GM18867 (cell line): ENCODE results near the gene KARS1.

ENCODE experiments used
- ATAC-seq: cut with Tn5 transposase; IDR thresholded peaks from one replicate; pipeline ENCODE4 v1.9.1; 2021; ENCODE audit warnings: mild to moderate bottlenecking, moderate library complexity; ENCODE audit not compliant: unreplicated experiment

KARS1 gene

DNA sequence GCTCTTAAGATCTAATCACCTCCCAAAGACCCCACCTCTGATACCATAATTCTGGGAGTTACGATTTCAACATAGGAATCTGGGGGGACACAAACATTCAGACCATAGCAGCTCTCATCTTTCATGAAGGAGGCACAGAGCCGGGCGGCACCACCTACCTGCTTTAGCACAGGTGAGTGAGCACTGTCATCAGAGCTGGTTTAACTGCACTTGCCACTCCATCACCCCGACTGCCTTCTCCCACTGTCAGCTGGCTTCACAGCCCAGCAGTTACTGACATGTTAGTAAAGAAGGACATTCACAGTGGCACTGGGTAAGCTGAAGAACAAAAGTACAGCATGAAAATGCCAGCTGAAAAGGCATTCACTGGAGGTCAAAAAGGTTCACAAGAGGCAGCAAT is 58.7 kb downstream of the KARS1 start:
- ATAC-seq: no peak

GRCh38 chr16:75584108-75584507 is 63.4 kb downstream of the KARS1 start:
- peak; percentile 73 for ATAC-seq

GRCh38 chr16:75579281-75579834 is 68.1 kb downstream of the KARS1 start:
- ATAC-seq: peak; percentile 32

DNA sequence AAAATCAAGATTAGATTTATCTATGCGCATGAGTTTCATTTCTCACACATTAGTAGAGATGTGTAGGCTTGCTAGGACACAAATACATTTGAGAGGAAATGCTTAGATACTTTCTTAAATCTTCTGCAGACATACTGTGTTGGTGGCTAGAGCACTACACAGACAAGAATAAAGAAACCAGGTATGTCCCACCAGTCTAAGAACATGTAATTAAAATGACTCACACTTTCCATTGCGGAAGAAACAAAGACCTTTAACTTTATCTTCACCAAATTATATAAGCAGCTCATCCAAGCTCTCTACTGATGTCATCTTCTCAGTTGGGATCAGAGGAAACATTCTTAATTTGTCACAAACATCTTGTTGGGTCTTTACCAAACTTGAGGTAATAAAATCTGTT is 68.7 kb downstream of the KARS1 start:
- no peak for ATAC-seq

DNA sequence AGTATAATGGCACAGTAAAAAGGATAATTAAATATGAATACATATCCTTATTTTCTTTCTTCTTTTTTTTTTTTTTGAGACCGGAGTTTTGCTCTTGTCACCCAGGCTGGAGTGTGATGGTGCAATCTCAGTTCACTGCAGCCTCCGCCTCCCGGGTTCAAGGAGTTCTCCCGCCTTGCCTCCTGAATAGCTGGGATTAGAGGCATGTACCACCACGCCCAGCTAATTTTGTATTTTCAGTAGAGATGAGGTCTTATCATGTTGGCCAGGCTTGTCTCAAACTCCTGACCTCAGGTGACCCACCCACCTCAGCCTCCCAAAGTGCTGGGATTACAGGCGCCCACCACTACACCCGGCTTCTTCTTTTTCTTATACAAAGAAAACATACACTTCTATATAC is 69.3 kb downstream of the KARS1 start:
- no peak for ATAC-seq
